MM.1S (cell line): ENCODE measurements around the gene SRC.

ENCODE experiments used
- DNase-seq: peaks from one replicate; pipeline ENCODE4 v3.0.0-alpha.2; 2015
- H2AFZ ChIP-seq: fragments of 300-600 bp; sonication (generic); 2 replicates; pipeline ENCODE4 v1.6.0; 2016; ENCODE audit warnings: antibody characterized with exemption, low read length
- H3F3A ChIP-seq: fragments of 300-600 bp; sonication (generic); 2 replicates; pipeline ENCODE4 v1.6.1; 2016; ENCODE audit warnings: mild to moderate bottlenecking, antibody characterized with exemption, low read length, moderate library complexity, mixed read lengths; ENCODE audit not compliant: insufficient read depth
- H3K27ac ChIP-seq: fragments of 300-600 bp; sonication (generic); 2 replicates; pipeline ENCODE4 v1.5.1; 2016; ENCODE audit warnings: mild to moderate bottlenecking, low read length
- H3K27me3 ChIP-seq: fragments of 300-600 bp; sonication (generic); replicated peaks from 2 replicates; pipeline ENCODE4 v1.6.0; 2016; ENCODE audit warnings: low read length; ENCODE audit not compliant: insufficient read depth
- H3K36me3 ChIP-seq: fragments of 300-600 bp; sonication (generic); replicated peaks from 2 replicates; pipeline ENCODE4 v1.6.1; 2016; ENCODE audit warnings: mild to moderate bottlenecking, low read length, mixed read lengths; ENCODE audit not compliant: insufficient read depth
- H3K4me1 ChIP-seq: fragments of 300-600 bp; sonication (generic); 2 replicates; pipeline ENCODE4 v1.6.1; 2016; ENCODE audit warnings: low read length, mixed read lengths
- H3K4me2 ChIP-seq: fragments of 300-600 bp; sonication (generic); 2 replicates; pipeline ENCODE4 v1.6.0; 2016; ENCODE audit warnings: low read depth, low read length
- H3K4me3 ChIP-seq: fragments of 300-600 bp; sonication (generic); 2 replicates; pipeline ENCODE4 v1.5.1; 2016; ENCODE audit warnings: low read length, mixed read lengths
- H3K79me2 ChIP-seq: fragments of 300-600 bp; sonication (generic); 2 replicates; pipeline ENCODE4 v1.6.1; 2016; ENCODE audit warnings: mixed run types, low read length, mixed read lengths
- H3K9ac ChIP-seq: fragments of 300-600 bp; sonication (generic); 2 replicates; pipeline ENCODE4 v1.6.1; 2016; ENCODE audit warnings: low read length, mixed read lengths
- H3K9me2 ChIP-seq: fragments of 300-600 bp; sonication (generic); replicated peaks from 2 replicates; pipeline ENCODE4 v1.6.1; 2016; ENCODE audit warnings: mild to moderate bottlenecking, low read length, mixed read lengths; ENCODE audit not compliant: insufficient read depth
- H3K9me3 ChIP-seq: fragments of 300-600 bp; sonication (generic); replicated peaks from 2 replicates; pipeline ENCODE4 v1.6.1; 2016; ENCODE audit warnings: mild to moderate bottlenecking, low read length, mixed read lengths; ENCODE audit not compliant: insufficient read depth
- H4K20me1 ChIP-seq: fragments of 300-600 bp; sonication (generic); 2 replicates; pipeline ENCODE4 v1.6.1; 2016; ENCODE audit warnings: mild to moderate bottlenecking, low read length, moderate library complexity, mixed read lengths; ENCODE audit not compliant: insufficient read depth
- CTCF ChIP-seq: fragments of 300-600 bp; sonication (generic); IDR thresholded peaks from 2 replicates; pipeline ENCODE4 v1.5.1; 2016; ENCODE audit warnings: antibody characterized with exemption, low read length, mixed read lengths
- EZH2 ChIP-seq: fragments of 300-600 bp; sonication (generic); optimal IDR thresholded peaks from 2 replicates; pipeline ENCODE3; 2017; ENCODE audit warnings: low read depth, mild to moderate bottlenecking, antibody characterized with exemption, low read length, mixed read lengths
- EZH2phosphoT487 ChIP-seq: fragments of 300-600 bp; sonication (generic); IDR thresholded peaks from 2 replicates; pipeline ENCODE4 v1.6.1; 2018; ENCODE audit warnings: antibody characterized with exemption, low read length

Gene SRC

GRCh38 chr20:37357481-37358365 lies 11.8 kb downstream of the SRC start:
- no peaks in the 10 kb centered on the region for H4K20me1 ChIP-seq
- no peak for DNase-seq
- H3K4me1 ChIP-seq: no peaks in the 10 kb centered on the region

GRCh38 chr20:37358366-37359150 lies 12.6 kb downstream of the SRC start:
- Histone ChIP-seq H3K27me3 (no peaks in the 10 kb centered on the region), H3K4me3 (no peak overlapping the region), H3K9me2 (no peaks in the 10 kb centered on the region), H4K20me1 (no peaks in the 10 kb centered on the region), H3F3A (no peaks in the 10 kb centered on the region), H3K4me1 (no peaks in the 10 kb centered on the region), H2AFZ (no peak overlapping the region), H3K79me2 (no peaks in the 10 kb centered on the region), H3K27ac (no peak overlapping the region), H3K9me3 (no peaks in the 10 kb centered on the region), H3K4me2 (no peak overlapping the region), H3K9ac (no peak overlapping the region), H3K36me3 (no peaks in the 10 kb centered on the region)
- TF ChIP-seq EZH2 (no peak), EZH2phosphoT487 (no peak), CTCF (no peak)
- DNase-seq: no peak

More at GRCh38 chr20:37357481-37358365, 11.8 kb downstream of the SRC start:
- Histone ChIP-seq H3K9me3 (no peaks in the 10 kb centered on the region), H3K9ac (no peak overlapping the region), H3K9me2 (no peaks in the 10 kb centered on the region), H3K79me2 (no peaks in the 10 kb centered on the region), H3K4me3 (no peak overlapping the region), H3K36me3 (no peaks in the 10 kb centered on the region), H3K27ac (no peak overlapping the region), H3F3A (no peaks in the 10 kb centered on the region), H3K4me2 (no peak overlapping the region), H3K27me3 (no peaks in the 10 kb centered on the region), H2AFZ (no peak overlapping the region)
- TF ChIP-seq EZH2phosphoT487 (no peak), CTCF (no peak), EZH2 (no peak)

GRCh38 chr20:37359331-37359730 lies 13.4 kb downstream of the SRC start:
- Histone ChIP-seq H3K36me3 (no peaks in the 10 kb centered on the region), H3K9me2 (no peaks in the 10 kb centered on the region), H3F3A (no peaks in the 10 kb centered on the region), H3K4me1 (no peaks in the 10 kb centered on the region), H3K27ac (no peak overlapping the region), H3K4me3 (no peak overlapping the region), H2AFZ (no peak overlapping the region), H3K27me3 (no peaks in the 10 kb centered on the region), H4K20me1 (no peaks in the 10 kb centered on the region), H3K79me2 (no peaks in the 10 kb centered on the region), H3K4me2 (no peak overlapping the region), H3K9me3 (no peaks in the 10 kb centered on the region), H3K9ac (no peak overlapping the region)
- no peak for DNase-seq
- no peak for TF ChIP-seq CTCF
- TF ChIP-seq EZH2: no peak
- TF ChIP-seq EZH2phosphoT487: no peak
